HepG2 (cell line): ENCODE results near the gene UBXN2A. TPM values are rescaled to one million over a fixed set of nuclear protein-coding genes. Genes with fewer than 3 reads are reported as not detected.

Experiments
- ATAD3A ChIP-seq: sonication (generic); formaldehyde crosslinking; IDR thresholded peaks from 2 replicates; pipeline ENCODE4 v1.4.0; 2020; ENCODE audit warnings: missing genetic modification reagents
- ATM ChIP-seq: fragments of 450-650 bp; IDR thresholded peaks from 2 replicates; pipeline ENCODE4 v1.7.1; 2017; ENCODE audit warnings: mild to moderate bottlenecking, borderline replicate concordance
- CHCHD3 ChIP-seq: sonication (generic); formaldehyde crosslinking; IDR thresholded peaks from 2 replicates; pipeline ENCODE4 v1.8.0; 2022; ENCODE audit warnings: mild to moderate bottlenecking, missing genetic modification reagents, moderate library complexity
- GPN1 ChIP-seq: sonication (generic); formaldehyde crosslinking; IDR thresholded peaks from 2 replicates; pipeline ENCODE4 v1.5.1; 2020; ENCODE audit warnings: missing genetic modification reagents, borderline replicate concordance
- HDAC1 ChIP-seq: sonication (generic); formaldehyde crosslinking; IDR thresholded peaks from 2 replicates; pipeline ENCODE4 v1.5.1; 2020; ENCODE audit warnings: mild to moderate bottlenecking, missing genetic modification reagents
- HOXA3 ChIP-seq: sonication (generic); formaldehyde crosslinking; IDR thresholded peaks from 2 replicates; pipeline ENCODE4 v1.5.0; 2020; ENCODE audit warnings: missing genetic modification reagents
- MEF2D ChIP-seq: sonication (generic); formaldehyde crosslinking; IDR thresholded peaks from 2 replicates; pipeline ENCODE4 v1.5.1; 2020; ENCODE audit warnings: mild to moderate bottlenecking, missing genetic modification reagents
- NR1H2 ChIP-seq: sonication (generic); formaldehyde crosslinking; IDR thresholded peaks from 2 replicates; pipeline ENCODE4 v1.8.1; 2022; ENCODE audit warnings: low read depth, missing genetic modification reagents, borderline replicate concordance
- NR3C1 ChIP-seq: sonication (generic); formaldehyde crosslinking; IDR thresholded peaks from 2 replicates; pipeline ENCODE4 v1.4.0; 2020; ENCODE audit warnings: missing genetic modification reagents
- TBX2 ChIP-seq: sonication (generic); formaldehyde crosslinking; IDR thresholded peaks from 2 replicates; pipeline ENCODE4 v1.5.0; 2020; ENCODE audit warnings: missing genetic modification reagents, mild to moderate bottlenecking, borderline replicate concordance
- TBX3 ChIP-seq: fragments of 450-650 bp; IDR thresholded peaks from 2 replicates; pipeline ENCODE4 v1.6.1; 2017; ENCODE audit warnings: antibody characterized with exemption, mild to moderate bottlenecking, inconsistent platforms, borderline replicate concordance
- ZBTB38 ChIP-seq: sonication (generic); formaldehyde crosslinking; IDR thresholded peaks from 2 replicates; pipeline ENCODE4 v1.5.1; 2020; ENCODE audit warnings: mild to moderate bottlenecking, missing genetic modification reagents
- ZFY ChIP-seq: sonication (generic); formaldehyde crosslinking; IDR thresholded peaks from 2 replicates; pipeline ENCODE4 v1.4.0; 2020; ENCODE audit warnings: missing genetic modification reagents
- ZMAT3 ChIP-seq: sonication (generic); formaldehyde crosslinking; conservative IDR thresholded peaks from 2 replicates; pipeline ENCODE4 v1.7.0; 2021; ENCODE audit warnings: missing genetic modification reagents
- ZNF329 ChIP-seq: sonication (generic); formaldehyde crosslinking; IDR thresholded peaks from 2 replicates; pipeline ENCODE4 v1.9.0; 2021; ENCODE audit warnings: low read depth, mild to moderate bottlenecking, missing genetic modification reagents
- ZNF773 ChIP-seq: sonication (generic); formaldehyde crosslinking; IDR thresholded peaks from 2 replicates; pipeline ENCODE4 v1.4.0; 2020; ENCODE audit warnings: missing genetic modification reagents, borderline replicate concordance
- polyA plus RNA-seq, 8 experiments: library from polyadenylated mRNA; depleted of rRNA in 3 of 8; stranded (reverse) in 7 of 8; unstranded in 1 of 8; fragments of >200 nt; fragmentation: Illumina TruSeq in 4 of 8; extraction: Trizol in 4 of 8; gene quantifications; 2 replicates each; pipeline versions ENCODE4 v1.2.1 to v1.2.3, GENCODE V29; 2011 to 2016; ENCODE audit warnings: low read depth in 4 of 8, missing spikeins in 1 of 8, mixed read lengths in 1 of 8; ENCODE audit not compliant: insufficient read depth in 1 of 8
- total RNA-seq, 5 experiments: library from RNA; depleted of rRNA; stranded (reverse); fragments of >200 nt; fragmentation: Illumina TruSeq; extraction: Trizol; gene quantifications; 2 replicates each; pipeline ENCODE4 v1.2.3, GENCODE V29; 2016; ENCODE audit warnings: low read depth in 1 of 5
- TF ChIP-seq, protein P1 (sequence below): sonication (generic); formaldehyde crosslinking; IDR thresholded peaks from 2 replicates; pipeline ENCODE4 v1.4.0; 2020; ENCODE audit warnings: mild to moderate bottlenecking, missing genetic modification reagents, borderline replicate concordance
- TF ChIP-seq, protein P2 (sequence below): sonication (generic); formaldehyde crosslinking; IDR thresholded peaks from 2 replicates; pipeline ENCODE4 v1.8.0; 2022; ENCODE audit warnings: low read depth, missing genetic modification reagents
- TF ChIP-seq, protein P3 (sequence below): sonication (generic); formaldehyde crosslinking; IDR thresholded peaks from 2 replicates; pipeline ENCODE4 v1.5.0; 2020; ENCODE audit warnings: missing genetic modification reagents
- TF ChIP-seq, protein P4 (sequence below): IDR thresholded peaks from 2 replicates; pipeline ENCODE4 v1.6.1; 2012; ENCODE audit warnings: inconsistent platforms
- TF ChIP-seq, protein P5 (sequence below): sonication (generic); formaldehyde crosslinking; IDR thresholded peaks from 2 replicates; pipeline ENCODE4 v1.4.0; 2020; ENCODE audit warnings: missing genetic modification reagents
- TF ChIP-seq, protein P6 (sequence below): sonication (generic); formaldehyde crosslinking; IDR thresholded peaks from 2 replicates; pipeline ENCODE4 v1.4.0; 2020; ENCODE audit warnings: mild to moderate bottlenecking, missing genetic modification reagents

The UBXN2A gene
- total and polyA plus RNA-seq, 2 of the 13 experiments (the other 11 are each of a cell fraction or from before 2014, with no cell fraction given): 8.3 to 20.9 TPM

DNA sequence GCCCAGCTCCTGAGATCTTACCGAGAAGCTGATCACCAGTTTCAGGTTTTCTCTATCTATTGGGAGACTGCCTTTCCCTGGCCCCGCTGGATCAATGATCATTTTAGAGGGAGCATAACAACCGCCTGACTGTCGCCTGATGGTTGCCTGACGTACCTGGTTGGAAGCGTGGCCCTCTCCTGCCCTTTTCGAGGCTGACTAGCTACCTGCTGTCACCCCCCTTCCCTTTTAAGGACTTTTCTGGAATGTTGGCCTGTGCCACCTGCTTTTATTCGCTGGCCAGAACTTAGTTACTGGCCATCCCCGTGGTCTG, 69.1 kb downstream of the UBXN2A start (continued):
- no peak for TF ChIP-seq ZNF329 (CRISPR knock-in tag)
- 0 out of 2 replicates have a peak, but pooled peaks have one; percentile 45 for TF ChIP-seq ZBTB38 (CRISPR knock-in tag)
- no peak for TF ChIP-seq TBX3
- TF ChIP-seq, protein P1, sequence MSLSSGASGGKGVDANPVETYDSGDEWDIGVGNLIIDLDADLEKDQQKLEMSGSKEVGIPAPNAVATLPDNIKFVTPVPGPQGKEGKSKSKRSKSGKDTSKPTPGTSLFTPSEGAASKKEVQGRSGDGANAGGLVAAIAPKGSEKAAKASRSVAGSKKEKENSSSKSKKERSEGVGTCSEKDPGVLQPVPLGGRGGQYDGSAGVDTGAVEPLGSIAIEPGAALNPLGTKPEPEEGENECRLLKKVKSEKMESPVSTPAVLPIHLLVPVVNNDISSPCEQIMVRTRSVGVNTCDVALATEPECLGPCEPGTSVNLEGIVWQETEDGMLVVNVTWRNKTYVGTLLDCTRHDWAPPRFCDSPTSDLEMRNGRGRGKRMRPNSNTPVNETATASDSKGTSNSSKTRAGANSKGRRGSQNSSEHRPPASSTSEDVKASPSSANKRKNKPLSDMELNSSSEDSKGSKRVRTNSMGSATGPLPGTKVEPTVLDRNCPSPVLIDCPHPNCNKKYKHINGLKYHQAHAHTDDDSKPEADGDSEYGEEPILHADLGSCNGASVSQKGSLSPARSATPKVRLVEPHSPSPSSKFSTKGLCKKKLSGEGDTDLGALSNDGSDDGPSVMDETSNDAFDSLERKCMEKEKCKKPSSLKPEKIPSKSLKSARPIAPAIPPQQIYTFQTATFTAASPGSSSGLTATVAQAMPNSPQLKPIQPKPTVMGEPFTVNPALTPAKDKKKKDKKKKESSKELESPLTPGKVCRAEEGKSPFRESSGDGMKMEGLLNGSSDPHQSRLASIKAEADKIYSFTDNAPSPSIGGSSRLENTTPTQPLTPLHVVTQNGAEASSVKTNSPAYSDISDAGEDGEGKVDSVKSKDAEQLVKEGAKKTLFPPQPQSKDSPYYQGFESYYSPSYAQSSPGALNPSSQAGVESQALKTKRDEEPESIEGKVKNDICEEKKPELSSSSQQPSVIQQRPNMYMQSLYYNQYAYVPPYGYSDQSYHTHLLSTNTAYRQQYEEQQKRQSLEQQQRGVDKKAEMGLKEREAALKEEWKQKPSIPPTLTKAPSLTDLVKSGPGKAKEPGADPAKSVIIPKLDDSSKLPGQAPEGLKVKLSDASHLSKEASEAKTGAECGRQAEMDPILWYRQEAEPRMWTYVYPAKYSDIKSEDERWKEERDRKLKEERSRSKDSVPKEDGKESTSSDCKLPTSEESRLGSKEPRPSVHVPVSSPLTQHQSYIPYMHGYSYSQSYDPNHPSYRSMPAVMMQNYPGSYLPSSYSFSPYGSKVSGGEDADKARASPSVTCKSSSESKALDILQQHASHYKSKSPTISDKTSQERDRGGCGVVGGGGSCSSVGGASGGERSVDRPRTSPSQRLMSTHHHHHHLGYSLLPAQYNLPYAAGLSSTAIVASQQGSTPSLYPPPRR (CRISPR knock-in tag): no peak
- TF ChIP-seq, protein P2, sequence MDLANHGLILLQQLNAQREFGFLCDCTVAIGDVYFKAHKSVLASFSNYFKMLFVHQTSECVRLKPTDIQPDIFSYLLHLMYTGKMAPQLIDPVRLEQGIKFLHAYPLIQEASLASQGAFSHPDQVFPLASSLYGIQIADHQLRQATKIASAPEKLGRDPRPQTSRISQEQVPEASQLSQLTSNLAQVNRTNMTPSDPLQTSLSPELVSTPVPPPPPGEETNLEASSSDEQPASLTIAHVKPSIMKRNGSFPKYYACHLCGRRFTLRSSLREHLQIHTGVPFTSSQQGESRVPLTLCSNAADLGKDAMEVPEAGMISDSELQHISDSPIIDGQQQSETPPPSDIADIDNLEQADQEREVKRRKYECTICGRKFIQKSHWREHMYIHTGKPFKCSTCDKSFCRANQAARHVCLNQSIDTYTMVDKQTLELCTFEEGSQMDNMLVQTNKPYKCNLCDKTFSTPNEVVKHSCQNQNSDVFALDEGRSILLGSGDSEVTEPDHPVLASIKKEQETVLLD (CRISPR knock-in tag): no peak
- no peak for TF ChIP-seq NR1H2 (CRISPR knock-in tag)
- TF ChIP-seq, protein P3, sequence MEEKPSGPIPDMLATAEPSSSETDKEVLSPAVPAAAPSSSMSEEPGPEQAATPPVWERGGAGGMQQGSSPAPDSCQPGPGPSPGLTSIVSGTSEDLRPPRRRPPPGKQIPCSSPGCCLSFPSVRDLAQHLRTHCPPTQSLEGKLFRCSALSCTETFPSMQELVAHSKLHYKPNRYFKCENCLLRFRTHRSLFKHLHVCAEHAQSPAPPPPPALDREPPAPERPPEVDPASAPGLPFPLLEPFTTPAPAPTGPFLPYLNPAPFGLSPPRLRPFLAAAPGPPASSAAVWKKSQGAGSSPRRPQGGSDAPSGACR: no peak
- no peak for TF ChIP-seq NR3C1 (CRISPR knock-in tag)
- peak; percentile 25; the same call in 1 of the 2 replicates for TF ChIP-seq ZFY (CRISPR knock-in tag)
- TF ChIP-seq HOXA3: peak; percentile 52; the same call in 1 of the 2 replicates
- no peak for TF ChIP-seq ATAD3A
- TF ChIP-seq, protein P4, sequence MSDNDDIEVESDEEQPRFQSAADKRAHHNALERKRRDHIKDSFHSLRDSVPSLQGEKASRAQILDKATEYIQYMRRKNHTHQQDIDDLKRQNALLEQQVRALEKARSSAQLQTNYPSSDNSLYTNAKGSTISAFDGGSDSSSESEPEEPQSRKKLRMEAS: peak; percentile 35; the same call in 1 of the 2 replicates
- TF ChIP-seq, protein P5, sequence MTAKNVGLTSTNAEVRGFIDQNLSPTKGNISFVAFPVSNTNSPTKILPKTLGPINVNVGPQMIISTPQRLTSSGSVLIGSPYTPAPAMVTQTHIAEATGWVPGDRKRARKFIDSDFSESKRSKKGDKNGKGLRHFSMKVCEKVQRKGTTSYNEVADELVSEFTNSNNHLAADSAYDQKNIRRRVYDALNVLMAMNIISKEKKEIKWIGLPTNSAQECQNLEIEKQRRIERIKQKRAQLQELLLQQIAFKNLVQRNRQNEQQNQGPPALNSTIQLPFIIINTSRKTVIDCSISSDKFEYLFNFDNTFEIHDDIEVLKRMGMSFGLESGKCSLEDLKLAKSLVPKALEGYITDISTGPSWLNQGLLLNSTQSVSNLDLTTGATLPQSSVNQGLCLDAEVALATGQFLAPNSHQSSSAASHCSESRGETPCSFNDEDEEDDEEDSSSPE (CRISPR knock-in tag): no peak
- TF ChIP-seq ZNF773: no peak
- TF ChIP-seq ATM: no peak
- no peak for TF ChIP-seq CHCHD3
- no peak for TF ChIP-seq HDAC1 (CRISPR knock-in tag)
- no peak for TF ChIP-seq GPN1 (CRISPR knock-in tag)
- TF ChIP-seq, protein P6, sequence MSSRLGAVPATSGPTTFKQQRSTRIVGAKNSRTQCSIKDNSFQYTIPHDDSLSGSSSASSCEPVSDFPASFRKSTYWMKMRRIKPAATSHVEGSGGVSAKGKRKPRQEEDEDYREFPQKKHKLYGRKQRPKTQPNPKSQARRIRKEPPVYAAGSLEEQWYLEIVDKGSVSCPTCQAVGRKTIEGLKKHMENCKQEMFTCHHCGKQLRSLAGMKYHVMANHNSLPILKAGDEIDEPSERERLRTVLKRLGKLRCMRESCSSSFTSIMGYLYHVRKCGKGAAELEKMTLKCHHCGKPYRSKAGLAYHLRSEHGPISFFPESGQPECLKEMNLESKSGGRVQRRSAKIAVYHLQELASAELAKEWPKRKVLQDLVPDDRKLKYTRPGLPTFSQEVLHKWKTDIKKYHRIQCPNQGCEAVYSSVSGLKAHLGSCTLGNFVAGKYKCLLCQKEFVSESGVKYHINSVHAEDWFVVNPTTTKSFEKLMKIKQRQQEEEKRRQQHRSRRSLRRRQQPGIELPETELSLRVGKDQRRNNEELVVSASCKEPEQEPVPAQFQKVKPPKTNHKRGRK (CRISPR knock-in tag): no peak
- no peak for TF ChIP-seq TBX2 (CRISPR knock-in tag)
- no peak for TF ChIP-seq MEF2D
- TF ChIP-seq ZMAT3: no peak
